Ectodermal cell (in vitro differentiated cells): ENCODE results near the gene TOP2A.
"Not testable (repeated sequence)": the region's sequence is repeated elsewhere in the genome, so short reads cannot be mapped to it uniquely, and the experiment has no call there.

Experiments used
- H3K27ac ChIP-seq: 2 replicates; pipeline ENCODE4 v1.7.0; 2013; ENCODE audit warnings: mild to moderate bottlenecking, low read depth, low read length; ENCODE audit not compliant: insufficient read depth, poor library complexity, severe bottlenecking
- H3K27me3 ChIP-seq: 2 replicates; pipeline ENCODE4 v1.7.0; 2013; ENCODE audit warnings: mild to moderate bottlenecking, low read length; ENCODE audit not compliant: insufficient read depth, control insufficient read depth, poor library complexity, severe bottlenecking
- H3K36me3 ChIP-seq: one replicate; pipeline ENCODE4 v1.7.0; 2013; ENCODE audit warnings: low read length; ENCODE audit not compliant: control insufficient read depth, insufficient read depth
- H3K4me1 ChIP-seq: one replicate; pipeline ENCODE4 v1.7.0; 2013; ENCODE audit warnings: low read length; ENCODE audit not compliant: control insufficient read depth, insufficient read depth
- H3K4me3 ChIP-seq: 2 replicates; pipeline ENCODE4 v1.7.0; 2013; ENCODE audit warnings: low read depth, low read length, control low read depth; ENCODE audit not compliant: insufficient read depth
- H3K9me3 ChIP-seq: 2 replicates; pipeline ENCODE4 v1.7.0; 2013; ENCODE audit warnings: mild to moderate bottlenecking, low read length, moderate library complexity; ENCODE audit not compliant: control insufficient read depth
- WGBS, 2 experiments: methylation state at CpG; one replicate each; pipeline ENCODE4 v1.1.7; 2013; ENCODE audit warnings: missing lambda C conversion rate in 2 of 2; 5-methylcytosine and 5-hydroxymethylcytosine counted together

TOP2A gene

DNA sequence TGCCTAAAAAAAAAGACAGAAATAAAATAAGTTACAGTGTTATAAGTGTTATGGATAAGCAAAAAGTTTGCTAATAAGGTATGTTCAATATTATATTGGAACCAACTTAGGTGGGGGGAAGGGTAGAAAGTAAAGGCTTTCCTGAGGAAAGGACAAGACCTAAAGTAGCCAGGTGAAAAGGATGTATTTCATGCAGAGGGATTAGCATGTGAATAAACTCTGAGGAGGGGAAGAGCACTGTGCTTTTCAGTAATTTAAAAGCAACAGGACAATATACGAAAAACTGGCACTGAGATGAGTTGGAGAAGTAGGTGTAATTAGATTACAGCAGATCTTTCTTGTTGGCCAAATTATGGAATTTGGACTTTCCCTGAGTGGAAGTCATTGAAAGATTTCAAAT is 7.6 kb downstream of the TOP2A start:
- Histone ChIP-seq H3K9me3 (no peaks in the 10 kb centered on the region), H3K27me3 (no peaks in the 10 kb centered on the region), H3K4me3 (no peak overlapping the region), H3K36me3 (peaks cover 67% of the 10 kb centered on the region), H3K4me1 (no peaks in the 10 kb centered on the region), H3K27ac (no peak overlapping the region)
- WGBS, 2 experiments, result 85 to 91% methylated on average over 1 of the region's 1 CpG

DNA sequence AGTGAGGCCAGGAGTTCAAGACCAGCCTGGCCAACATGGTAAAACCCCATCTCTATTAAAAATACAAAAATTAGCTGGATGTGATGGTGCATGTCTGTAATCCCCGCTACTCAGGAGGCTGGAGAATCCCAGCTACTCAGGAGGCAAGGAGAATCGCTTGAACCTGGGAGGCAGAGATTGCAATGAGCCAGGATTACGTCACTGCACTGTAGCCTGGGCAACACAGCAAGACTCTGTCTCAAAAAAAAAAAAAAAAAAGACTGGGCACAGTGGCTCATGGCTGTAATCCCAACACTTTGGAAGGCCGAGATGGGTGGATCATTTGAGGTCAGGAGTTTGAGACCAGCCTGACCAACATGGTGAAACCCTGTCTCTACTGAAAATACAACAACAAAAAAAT is 8.2 kb downstream of the TOP2A start:
- H3K4me3 ChIP-seq, H3K27me3 ChIP-seq, H3K4me1 ChIP-seq, H3K9me3 ChIP-seq, H3K27ac ChIP-seq: not testable (repeated sequence)
- peaks cover 67% of the 10 kb centered on the region for H3K36me3 ChIP-seq
- WGBS, 2 experiments, result 95 to 97% methylated on average over 4 of the region's 4 CpGs

DNA sequence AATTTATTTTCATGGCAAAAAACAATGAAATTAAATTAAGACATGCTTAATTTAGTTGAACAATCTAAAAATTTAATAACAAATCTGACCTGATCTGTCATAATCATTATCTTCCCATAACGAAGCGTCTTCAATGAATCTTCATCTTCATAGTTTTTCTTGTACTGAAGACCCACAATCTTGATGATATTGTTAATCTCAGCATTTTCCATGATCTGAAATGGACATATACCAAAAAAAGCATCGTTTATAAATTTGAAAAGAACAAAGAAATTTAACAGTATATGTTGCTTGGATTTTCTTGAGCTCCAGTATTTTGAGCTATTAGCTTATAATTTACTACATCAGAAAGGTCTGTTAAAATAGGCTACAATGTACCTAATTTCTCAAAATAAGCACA is 10.2 kb downstream of the TOP2A start:
- 93 to 100% methylated on average over 2 to 3 of the region's 3 CpGs for WGBS, 2 experiments
- H3K9me3 ChIP-seq, result no peaks in the 10 kb centered on the region
- no peaks in the 10 kb centered on the region for H3K4me1 ChIP-seq
- H3K27me3 ChIP-seq, result no peaks in the 10 kb centered on the region
- H3K4me3 ChIP-seq, result no peak overlapping the region
- H3K27ac ChIP-seq, result no peak overlapping the region
- H3K36me3 ChIP-seq, result peaks cover 78% of the 10 kb centered on the region

DNA sequence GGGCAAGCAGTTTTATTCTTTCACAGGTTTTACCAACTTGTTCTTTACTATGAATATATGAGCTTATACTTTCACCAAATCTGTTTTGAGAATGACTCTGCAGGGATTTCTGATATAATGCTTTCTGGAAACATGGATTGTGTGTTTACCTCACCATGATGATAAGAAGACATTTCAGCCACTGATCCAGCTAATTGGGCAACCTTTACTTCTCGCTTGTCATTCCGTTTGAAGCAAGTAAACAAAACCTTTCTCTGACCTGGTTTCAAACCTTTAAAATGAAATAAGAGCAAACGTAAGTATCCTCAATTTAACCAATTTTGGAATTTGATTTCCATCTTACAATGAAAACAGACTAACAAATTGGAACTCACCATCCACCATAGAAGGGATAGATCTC is 13.7 kb downstream of the TOP2A start:
- no peaks in the 10 kb centered on the region for H3K9me3 ChIP-seq
- H3K27ac ChIP-seq, result no peak overlapping the region
- WGBS, 2 experiments, result 96 to 97% methylated on average over 3 of the region's 3 CpGs
- no peak overlapping the region for H3K4me3 ChIP-seq
- no peaks in the 10 kb centered on the region for H3K4me1 ChIP-seq
- H3K36me3 ChIP-seq, result peaks cover 76% of the 10 kb centered on the region
- no peaks in the 10 kb centered on the region for H3K27me3 ChIP-seq

DNA sequence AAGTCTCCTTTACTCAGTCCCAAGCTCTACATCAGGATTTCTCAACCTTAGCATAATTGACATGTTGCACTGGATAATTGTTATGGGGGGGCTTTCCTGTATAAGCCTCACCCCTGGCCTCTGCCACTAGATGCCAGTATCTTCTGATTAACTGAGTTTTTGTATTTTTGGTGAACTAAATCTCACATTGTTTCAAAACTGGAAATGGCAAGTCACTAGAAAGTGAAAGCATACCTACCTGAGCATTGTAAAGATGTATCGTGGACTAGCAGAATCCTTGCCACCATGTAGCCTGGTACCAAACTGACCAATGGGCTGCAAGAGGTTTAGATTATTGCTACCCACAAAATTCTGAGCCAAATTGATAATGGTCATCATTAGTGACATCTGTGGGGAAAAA is 15.0 kb downstream of the TOP2A start:
- Histone ChIP-seq H3K27ac (no peak overlapping the region), H3K36me3 (peaks cover 73% of the 10 kb centered on the region)
- 98 to 100% methylated on average over 1 of the region's 1 CpG for WGBS, 2 experiments

DNA sequence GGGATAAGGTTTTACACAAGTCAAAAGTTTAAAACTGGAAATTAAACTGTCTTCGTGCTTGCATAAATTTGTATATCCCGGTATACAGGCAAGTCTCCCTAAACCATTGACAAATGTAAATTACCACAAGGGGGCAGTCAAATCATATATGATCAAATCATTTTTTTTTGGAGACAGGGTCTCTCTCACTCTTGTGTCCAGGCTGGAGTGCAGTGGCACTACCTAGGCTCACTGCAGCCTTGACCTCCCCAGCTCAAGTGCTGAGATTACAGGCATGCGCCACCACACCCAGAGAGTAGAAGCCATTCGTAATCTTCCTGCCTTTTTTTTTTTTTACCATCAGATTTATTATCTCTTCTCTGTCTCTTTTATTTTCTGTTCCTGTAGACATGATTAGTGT is 18.5 kb downstream of the TOP2A start:
- WGBS, 2 experiments, result 93 to 94% methylated on average over 4 of the region's 4 CpGs
- Histone ChIP-seq H3K27me3 (no peaks in the 10 kb centered on the region), H3K27ac (no peak overlapping the region), H3K4me3 (no peak overlapping the region), H3K4me1 (no peaks in the 10 kb centered on the region), H3K9me3 (no peaks in the 10 kb centered on the region), H3K36me3 (peaks cover 80% of the 10 kb centered on the region)

More for the DNA sequence above, 15.0 kb downstream of the TOP2A start:
- H3K4me1 ChIP-seq, result no peaks in the 10 kb centered on the region
- no peaks in the 10 kb centered on the region for H3K27me3 ChIP-seq
- no peak overlapping the region for H3K4me3 ChIP-seq
- no peaks in the 10 kb centered on the region for H3K9me3 ChIP-seq

DNA sequence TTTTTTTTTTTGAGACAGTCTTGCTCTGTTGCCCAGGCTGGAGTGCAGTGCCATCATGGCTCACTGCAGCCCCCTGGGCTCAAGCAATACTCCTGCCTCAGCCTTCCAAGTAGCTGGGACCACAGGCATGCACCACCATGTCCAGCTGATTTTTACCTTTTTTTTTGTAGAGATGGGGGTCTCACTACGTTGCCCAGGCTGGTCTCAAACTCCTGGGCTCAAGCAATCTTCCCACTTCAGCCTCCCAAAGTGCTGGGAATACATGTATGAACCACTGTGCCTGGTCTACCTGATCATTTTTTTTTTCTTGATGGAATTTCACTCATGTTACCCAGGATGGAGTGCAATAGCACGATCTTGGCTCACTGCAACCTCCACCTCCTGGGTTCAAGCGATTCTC is 31.1 kb downstream of the TOP2A start:
- peaks cover 32% of the 10 kb centered on the region for H3K36me3 ChIP-seq
- not testable (repeated sequence) for H3K9me3 ChIP-seq, H3K4me3 ChIP-seq, H3K27ac ChIP-seq, H3K27me3 ChIP-seq, H3K4me1 ChIP-seq
- WGBS, 2 experiments, result 95 to 98% methylated on average over 3 of the region's 3 CpGs

DNA sequence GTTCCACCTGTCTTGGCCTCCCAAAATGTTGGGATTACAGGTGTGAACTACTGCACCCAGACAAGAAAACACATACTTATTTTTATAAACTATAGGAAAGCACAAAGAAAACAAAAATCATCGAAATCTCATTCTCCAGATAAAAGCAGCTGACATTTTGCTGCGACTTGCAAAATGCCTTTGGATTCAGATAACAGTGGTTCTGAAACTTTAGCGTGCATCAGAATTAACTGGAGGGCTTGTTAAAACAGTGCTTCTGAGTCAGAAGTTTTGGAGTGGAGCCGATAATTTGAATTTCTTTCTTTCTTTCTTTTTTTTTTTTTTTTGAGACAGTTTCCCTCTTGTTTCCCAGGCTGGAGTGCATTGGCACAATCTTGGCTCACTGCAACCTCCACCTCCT is 35.4 kb downstream of the TOP2A start:
- no peaks in the 10 kb centered on the region for H3K36me3 ChIP-seq
- no peaks in the 10 kb centered on the region for H3K4me1 ChIP-seq
- H3K9me3 ChIP-seq, result no peaks in the 10 kb centered on the region
- 95% methylated on average over 4 of the region's 4 CpGs for WGBS, 2 experiments
- H3K27me3 ChIP-seq, result no peaks in the 10 kb centered on the region
- H3K4me3 ChIP-seq, result no peak overlapping the region
- no peak overlapping the region for H3K27ac ChIP-seq

DNA sequence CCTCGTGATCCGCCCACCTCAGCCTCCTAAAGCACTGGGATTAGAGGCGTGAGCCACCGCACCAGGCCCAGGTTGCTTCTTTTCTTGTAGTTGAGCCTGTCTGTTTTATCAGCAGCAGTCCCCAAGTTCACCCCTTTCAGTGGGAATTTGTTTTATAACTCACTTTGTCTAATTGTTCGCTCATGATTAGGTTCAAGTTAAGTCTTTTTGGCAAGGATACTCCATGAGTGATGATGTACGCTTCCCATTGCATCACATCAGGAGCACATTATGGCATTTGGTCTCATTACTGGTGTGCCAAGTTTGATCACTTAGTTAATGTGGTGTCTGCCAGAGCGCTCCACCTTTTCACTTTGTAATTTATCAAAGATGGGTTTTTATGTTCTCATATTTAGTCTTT is 38.7 kb downstream of the TOP2A start:
- Histone ChIP-seq H3K9me3 (no peaks in the 10 kb centered on the region), H3K36me3 (no peaks in the 10 kb centered on the region), H3K27ac (no peak overlapping the region), H3K27me3 (no peaks in the 10 kb centered on the region), H3K4me1 (no peaks in the 10 kb centered on the region), H3K4me3 (no peak overlapping the region)
- whole genome bisulfite sequencing, 2 experiments, result 92 to 95% methylated on average over 6 to 7 of the region's 7 CpGs

DNA sequence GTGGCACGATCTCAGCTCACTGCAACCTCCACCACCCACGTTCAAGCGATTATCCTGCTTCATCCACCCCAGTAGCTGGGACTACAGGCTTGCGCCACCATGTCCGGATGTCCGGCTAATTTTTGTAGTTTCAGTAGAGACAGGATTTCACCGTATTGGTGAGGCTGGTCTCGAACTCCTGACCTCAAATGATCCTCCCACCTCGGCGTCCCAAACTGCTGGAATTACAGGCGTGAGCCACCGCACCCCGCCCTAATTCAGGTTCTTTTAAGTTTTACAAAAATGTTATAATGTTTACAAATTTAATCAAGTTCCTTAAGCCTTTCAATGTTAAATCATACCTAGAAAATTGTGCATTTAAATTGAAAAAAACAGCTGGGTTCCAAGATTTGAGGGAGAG is 39.9 kb downstream of the TOP2A start:
- Histone ChIP-seq H3K9me3 (no peaks in the 10 kb centered on the region), H3K27ac (no peak overlapping the region), H3K27me3 (no peaks in the 10 kb centered on the region), H3K4me3 (no peak overlapping the region), H3K4me1 (no peaks in the 10 kb centered on the region), H3K36me3 (no peaks in the 10 kb centered on the region)
- WGBS, 2 experiments, result 94 to 95% methylated on average over 13 of the region's 13 CpGs

DNA sequence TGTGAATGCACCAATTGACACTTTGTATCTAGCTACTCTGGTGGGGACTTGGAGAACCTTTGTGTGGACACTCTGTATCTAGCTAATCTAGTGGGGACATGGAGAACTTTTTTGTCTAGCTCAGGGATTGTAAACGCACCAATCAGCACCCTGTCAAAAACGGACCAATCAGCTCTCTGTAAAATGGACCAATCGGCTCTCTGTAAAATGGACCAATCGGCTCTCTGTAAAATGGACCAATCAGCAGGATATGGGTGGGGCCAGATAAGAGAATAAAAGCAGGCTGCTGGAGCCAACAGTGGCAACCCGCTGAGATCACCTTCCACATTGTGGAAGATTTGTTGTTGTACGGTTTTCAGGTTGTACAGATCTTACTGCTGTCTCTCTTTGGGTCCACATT is 41.2 kb downstream of the TOP2A start:
- H3K27ac ChIP-seq, H3K36me3 ChIP-seq, H3K4me1 ChIP-seq, H3K9me3 ChIP-seq, H3K27me3 ChIP-seq, H3K4me3 ChIP-seq: not testable (repeated sequence)
- 80% methylated on average over 6 of the region's 6 CpGs for WGBS, 2 experiments
